Gastroesophageal sphincter (tissue), 4 donors: Measurements from ENCODE around the gene ROR1. TPM values are rescaled to one million over a fixed set of nuclear protein-coding genes. Genes with fewer than 3 reads are reported as not detected.

Source experiments
- ATAC-seq: fragments of 150-250 bp; one replicate; pipeline ENCODE4 v1.9.1; 2016; ENCODE audit warnings: mild to moderate bottlenecking, moderate library complexity
- H3K27ac ChIP-seq, 4 donors: fragments of 200-600 bp; sonication (generic) in 3 of 4; 1 replicate in 3 of 4; 2 replicates in 1 of 4; pipeline ENCODE4 v1.5.1; 2016 to 2019
- H3K27me3 ChIP-seq: fragments of 200-600 bp; sonication (generic); one replicate; pipeline ENCODE4 v1.5.1; 2019
- H3K36me3 ChIP-seq, 2 donors: fragments of 200-600 bp; sonication (generic); one replicate each; pipeline ENCODE4 v1.5.1; 2019; ENCODE audit warnings: control low read depth in 1 of 2
- H3K4me1 ChIP-seq, 3 donors: fragments of 200-600 bp; sonication (generic); 1 replicate in 2 of 3; 2 replicates in 1 of 3; pipeline ENCODE4 v1.5.1; 2016 to 2019; ENCODE audit warnings: control low read depth in 2 of 3
- H3K4me3 ChIP-seq, 2 donors: fragments of 200-600 bp; sonication (generic); one replicate each; pipeline ENCODE4 v1.5.1; 2019; ENCODE audit warnings: mild to moderate bottlenecking in 1 of 2, moderate library complexity in 1 of 2
- H3K9me3 ChIP-seq, 3 donors: fragments of 200-600 bp; sonication (generic); one replicate each; pipeline ENCODE4 v1.5.1; 2017 to 2019; ENCODE audit warnings: control low read depth in 2 of 3
- CTCF ChIP-seq, 4 experiments: fragments of 200-600 bp in 2 of 4; fragments of 450-650 bp in 2 of 4; sonication (generic) in 1 of 4; IDR thresholded peaks; one replicate each; pipeline ENCODE4 v1.5.1; 2017 to 2019; ENCODE audit warnings: antibody characterized with exemption in 4 of 4, mild to moderate bottlenecking in 2 of 4, moderate library complexity in 2 of 4
- EP300 ChIP-seq: sonication (generic); formaldehyde crosslinking; IDR thresholded peaks from one replicate; pipeline ENCODE4 v1.6.1; 2017; ENCODE audit warnings: antibody characterized with exemption, mild to moderate bottlenecking
- POLR2A ChIP-seq, 2 donors: fragments of 450-650 bp; IDR thresholded peaks; one replicate each; pipeline ENCODE4 v1.6.1; 2017; ENCODE audit warnings: antibody characterized with exemption in 2 of 2, mild to moderate bottlenecking in 2 of 2, moderate library complexity in 1 of 2
- POLR2AphosphoS5 ChIP-seq: sonication (generic); formaldehyde crosslinking; IDR thresholded peaks from one replicate; pipeline ENCODE4 v1.6.1; 2017; ENCODE audit warnings: antibody characterized with exemption
- WGBS, 2 donors: methylation state at CpG; one replicate each; pipeline ENCODE4 v1.1.5; 2018; ENCODE audit warnings: low coverage in 1 of 2; 5-methylcytosine and 5-hydroxymethylcytosine counted together
- total RNA-seq, 4 donors: library from RNA; depleted of rRNA; stranded (reverse); fragments of >200 nt; gene quantifications; one replicate each; pipeline ENCODE4 v1.1.0, GENCODE V29; 2016

Gene ROR1
- total RNA-seq, 4 donors from 2014 or later, result 5.0 to 38.0 (median 8.3) TPM

GRCh38 chr1:63931468-63931867 lies 157.7 kb downstream of the ROR1 start:
- no peak for ATAC-seq
- H3K36me3 ChIP-seq, result no peaks in the 10 kb centered on the region
- H3K4me3 ChIP-seq, result no peak overlapping the region
- no peaks in the 10 kb centered on the region for H3K9me3 ChIP-seq
- 78 to 94% methylated on average over 2 of the region's 2 CpGs for WGBS, 2 donors
- peaks cover 0 to 16% (median 3%) of the 10 kb centered on the region in 3 donors for H3K4me1 ChIP-seq
- no peak overlapping the region for H3K27ac ChIP-seq
- no peaks in the 10 kb centered on the region for H3K27me3 ChIP-seq
- TF ChIP-seq CTCF (IDR thresholded peaks at IDR 0.05), result no peak
- no peak for TF ChIP-seq POLR2A (IDR thresholded peaks at IDR 0.05)
- TF ChIP-seq POLR2AphosphoS5, result no peak
- no peak for TF ChIP-seq EP300

- H3K4me1 ChIP-seq, result peaks cover 0 to 6% (median 0%) of the 10 kb centered on the region in 3 donors
- no peaks in the 10 kb centered on the region for H3K36me3 ChIP-seq
- 67 to 90% methylated on average over 1 of the region's 1 CpG for WGBS, 2 donors
- no peaks in the 10 kb centered on the region for H3K9me3 ChIP-seq
- no peak overlapping the region for H3K4me3 ChIP-seq
- no peak overlapping the region for H3K27ac ChIP-seq
- TF ChIP-seq POLR2AphosphoS5 (no peak), EP300 (no peak), CTCF (IDR thresholded peaks at IDR 0.05) (no peak), POLR2A (IDR thresholded peaks at IDR 0.05) (no peak)
- H3K27me3 ChIP-seq, result no peaks in the 10 kb centered on the region
- no peak for ATAC-seq
These were observed 160.9 kb downstream of the ROR1 start for GRCh38 chr1:63934697-63935096.

GRCh38 chr1:63935143-63935542 lies 161.3 kb downstream of the ROR1 start:
- Histone ChIP-seq H3K9me3 (no peaks in the 10 kb centered on the region), H3K4me1 (peaks cover 0 to 6% (median 0%) of the 10 kb centered on the region in 3 donors), H3K36me3 (no peaks in the 10 kb centered on the region), H3K27me3 (no peaks in the 10 kb centered on the region), H3K27ac (no peak overlapping the region), H3K4me3 (no peak overlapping the region)
- ATAC-seq, result no peak
- WGBS, 2 donors, result 73 to 90% methylated on average over 1 of the region's 1 CpG
- TF ChIP-seq POLR2AphosphoS5, result no peak
- TF ChIP-seq POLR2A (IDR thresholded peaks at IDR 0.05), result no peak
- no peak for TF ChIP-seq EP300
- peak in 1 of 4 experiments; percentile 21 for TF ChIP-seq CTCF (IDR thresholded peaks at IDR 0.05)

GRCh38 chr1:63935553-63935952 lies 161.7 kb downstream of the ROR1 start:
- Histone ChIP-seq H3K4me3 (no peak overlapping the region), H3K27me3 (no peaks in the 10 kb centered on the region), H3K27ac (no peak overlapping the region), H3K36me3 (no peaks in the 10 kb centered on the region), H3K9me3 (no peaks in the 10 kb centered on the region), H3K4me1 (peaks cover 0 to 6% (median 0%) of the 10 kb centered on the region in 3 donors)
- no peak for ATAC-seq
- TF ChIP-seq EP300, result no peak
- WGBS, 2 donors, result 24 to 50% methylated on average over 1 of the region's 1 CpG

- no peak for ATAC-seq
- 87 to 100% methylated on average over 1 of the region's 1 CpG for WGBS, 2 donors
- no peak overlapping the region for H3K27ac ChIP-seq
These were observed 162.5 kb downstream of the ROR1 start for GRCh38 chr1:63936276-63936675.

More at GRCh38 chr1:63936276-63936675, 162.5 kb downstream of the ROR1 start:
- Histone ChIP-seq H3K4me3 (no peak overlapping the region), H3K27me3 (no peaks in the 10 kb centered on the region), H3K36me3 (no peaks in the 10 kb centered on the region), H3K9me3 (no peaks in the 10 kb centered on the region), H3K4me1 (peaks cover 0 to 6% (median 0%) of the 10 kb centered on the region in 3 donors)
- TF ChIP-seq EP300, result no peak
- TF ChIP-seq POLR2AphosphoS5, result no peak
- no peak for TF ChIP-seq POLR2A (IDR thresholded peaks at IDR 0.05)
- no peak for TF ChIP-seq CTCF (IDR thresholded peaks at IDR 0.05)
